Memory B cell (primary cell): ENCODE measurements around the gene HJURP.

ENCODE experiments used
- ATAC-seq: fragments of 150-1000 bp; cut with Tn5 transposase; 2 replicates; pipeline ENCODE4 v1.10.0; 2021; ENCODE audit warnings: low read depth, mild to moderate bottlenecking, moderate library complexity
- DNase-seq, 2 donors: peaks; one replicate each; pipeline ENCODE4 v3.0.0; 2022; ENCODE audit warnings: low spot score in 2 of 2
- H3K27ac Mint-ChIP-seq: one replicate; pipeline ENCODE4 v1.8.0; 2022; ENCODE audit warnings: mild to moderate bottlenecking, moderate library complexity, mixed read lengths
- H3K27me3 Mint-ChIP-seq: one replicate; pipeline ENCODE4 v1.8.0; 2022; ENCODE audit warnings: mixed read lengths
- H3K36me3 Mint-ChIP-seq: one replicate; pipeline ENCODE4 v1.8.0; 2022; ENCODE audit warnings: mild to moderate bottlenecking, mixed read lengths
- H3K4me1 Mint-ChIP-seq: one replicate; pipeline ENCODE4 v1.8.0; 2022; ENCODE audit warnings: mixed read lengths
- H3K4me3 Mint-ChIP-seq: one replicate; pipeline ENCODE4 v1.8.0; 2022; ENCODE audit warnings: mild to moderate bottlenecking, moderate library complexity, mixed read lengths
- H3K9me3 Mint-ChIP-seq: one replicate; pipeline ENCODE4 v1.8.0; 2022; ENCODE audit warnings: mixed read lengths

The HJURP gene

GRCh38 chr2:233844836-233845235 is 9.5 kb downstream of the HJURP start:
- ATAC-seq: no peak
- H3K4me3 Mint-ChIP-seq: no peak overlapping the region

GRCh38 chr2:233844064-233844807 is 10.1 kb downstream of the HJURP start:
- Mint-ChIP-seq H3K27me3 (no peaks in the 10 kb centered on the region), H3K36me3 (no peaks in the 10 kb centered on the region), H3K4me3 (no peak overlapping the region), H3K9me3 (no peaks in the 10 kb centered on the region), H3K27ac (no peak overlapping the region), H3K4me1 (no peaks in the 10 kb centered on the region)
- DNase-seq (no peak), ATAC-seq (no peak)

More at GRCh38 chr2:233844836-233845235, 9.5 kb downstream of the HJURP start:
- Mint-ChIP-seq H3K27ac (no peak overlapping the region), H3K36me3 (no peaks in the 10 kb centered on the region), H3K9me3 (no peaks in the 10 kb centered on the region), H3K4me1 (no peaks in the 10 kb centered on the region), H3K27me3 (no peaks in the 10 kb centered on the region)
- DNase-seq: peak in 1 of 2 donors; percentile 4

- ATAC-seq (no peak), DNase-seq (no peak)
- Mint-ChIP-seq H3K4me3 (no peak overlapping the region), H3K9me3 (no peaks in the 10 kb centered on the region), H3K4me1 (no peaks in the 10 kb centered on the region), H3K27me3 (no peaks in the 10 kb centered on the region), H3K36me3 (no peaks in the 10 kb centered on the region), H3K27ac (no peak overlapping the region)
Observed at GRCh38 chr2:233841183-233841582, 13.2 kb downstream of the HJURP start.

- Mint-ChIP-seq H3K4me3 (no peak overlapping the region), H3K4me1 (no peaks in the 10 kb centered on the region), H3K36me3 (no peaks in the 10 kb centered on the region)
Observed at GRCh38 chr2:233840520-233840919, 13.8 kb downstream of the HJURP start.

GRCh38 chr2:233839447-233839820 is 14.9 kb downstream of the HJURP start:
- no peak overlapping the region for H3K4me3 Mint-ChIP-seq
- ATAC-seq: no peak
- no peaks in the 10 kb centered on the region for H3K27me3 Mint-ChIP-seq
- H3K9me3 Mint-ChIP-seq: no peaks in the 10 kb centered on the region
- no peaks in the 10 kb centered on the region for H3K36me3 Mint-ChIP-seq
- no peak for DNase-seq
- no peak overlapping the region for H3K27ac Mint-ChIP-seq
- peaks cover under 1% of the 10 kb centered on the region for H3K4me1 Mint-ChIP-seq

More at GRCh38 chr2:233840520-233840919, 13.8 kb downstream of the HJURP start:
- no peaks in the 10 kb centered on the region for H3K27me3 Mint-ChIP-seq
- no peak for DNase-seq
- H3K9me3 Mint-ChIP-seq: no peaks in the 10 kb centered on the region
- no peak for ATAC-seq
- H3K27ac Mint-ChIP-seq: no peak overlapping the region

- H3K27me3 Mint-ChIP-seq: no peaks in the 10 kb centered on the region
- ATAC-seq (no peak), DNase-seq (no peak)
- H3K4me3 Mint-ChIP-seq: no peak overlapping the region
- no peaks in the 10 kb centered on the region for H3K9me3 Mint-ChIP-seq
- H3K36me3 Mint-ChIP-seq: no peaks in the 10 kb centered on the region
- H3K4me1 Mint-ChIP-seq: peaks cover 2% of the 10 kb centered on the region
- H3K27ac Mint-ChIP-seq: no peak overlapping the region
Observed at GRCh38 chr2:233838726-233839446, 15.4 kb downstream of the HJURP start.

- H3K36me3 Mint-ChIP-seq: no peaks in the 10 kb centered on the region
- no peak overlapping the region for H3K4me3 Mint-ChIP-seq
- no peaks in the 10 kb centered on the region for H3K9me3 Mint-ChIP-seq
- no peaks in the 10 kb centered on the region for H3K27me3 Mint-ChIP-seq
- no peak overlapping the region for H3K27ac Mint-ChIP-seq
- DNase-seq (no peak), ATAC-seq (no peak)
- peaks cover 2% of the 10 kb centered on the region for H3K4me1 Mint-ChIP-seq
Observed at GRCh38 chr2:233838251-233838650, 16.1 kb downstream of the HJURP start.

GRCh38 chr2:233837694-233838229 is 16.6 kb downstream of the HJURP start:
- H3K4me1 Mint-ChIP-seq: peaks cover 2% of the 10 kb centered on the region
- H3K36me3 Mint-ChIP-seq: no peaks in the 10 kb centered on the region
- H3K27ac Mint-ChIP-seq: no peak overlapping the region
- DNase-seq: no peak
- no peaks in the 10 kb centered on the region for H3K27me3 Mint-ChIP-seq
- no peak overlapping the region for H3K4me3 Mint-ChIP-seq
- H3K9me3 Mint-ChIP-seq: no peaks in the 10 kb centered on the region
- no peak for ATAC-seq

GRCh38 chr2:233836359-233836758 is 18.0 kb downstream of the HJURP start:
- no peak for ATAC-seq
- Mint-ChIP-seq H3K4me1 (peaks cover 2% of the 10 kb centered on the region), H3K27ac (no peak overlapping the region)

GRCh38 chr2:233835230-233836186 is 18.8 kb downstream of the HJURP start:
- Mint-ChIP-seq H3K4me3 (no peak overlapping the region), H3K27ac (no peak overlapping the region), H3K4me1 (peaks cover 4% of the 10 kb centered on the region), H3K9me3 (no peaks in the 10 kb centered on the region), H3K36me3 (no peaks in the 10 kb centered on the region), H3K27me3 (no peaks in the 10 kb centered on the region)
- ATAC-seq: no peak
- DNase-seq: no peak

More at GRCh38 chr2:233836359-233836758, 18.0 kb downstream of the HJURP start:
- Mint-ChIP-seq H3K36me3 (no peaks in the 10 kb centered on the region), H3K4me3 (no peak overlapping the region), H3K27me3 (no peaks in the 10 kb centered on the region), H3K9me3 (no peaks in the 10 kb centered on the region)
- no peak for DNase-seq

- ATAC-seq (no peak), DNase-seq (no peak)
- Mint-ChIP-seq H3K4me3 (no peak overlapping the region), H3K27me3 (no peaks in the 10 kb centered on the region), H3K36me3 (no peaks in the 10 kb centered on the region), H3K27ac (no peak overlapping the region), H3K4me1 (peaks cover 4% of the 10 kb centered on the region), H3K9me3 (no peaks in the 10 kb centered on the region)
Observed at GRCh38 chr2:233833345-233833744, 21.0 kb downstream of the HJURP start.

- Mint-ChIP-seq H3K4me3 (no peak overlapping the region), H3K27ac (no peak overlapping the region), H3K36me3 (no peaks in the 10 kb centered on the region), H3K27me3 (no peaks in the 10 kb centered on the region), H3K9me3 (no peaks in the 10 kb centered on the region), H3K4me1 (peaks cover 4% of the 10 kb centered on the region)
- ATAC-seq (no peak), DNase-seq (no peak)
Observed at GRCh38 chr2:233832869-233833311, 21.4 kb downstream of the HJURP start.

GRCh38 chr2:233832414-233832813 is 21.9 kb downstream of the HJURP start:
- DNase-seq (no peak), ATAC-seq (no peak)
- Mint-ChIP-seq H3K36me3 (no peaks in the 10 kb centered on the region), H3K27me3 (no peaks in the 10 kb centered on the region), H3K4me1 (peaks cover 5% of the 10 kb centered on the region), H3K9me3 (no peaks in the 10 kb centered on the region), H3K4me3 (no peak overlapping the region), H3K27ac (no peak overlapping the region)
